Astrocyte of the hippocampus (primary cell): ENCODE results near the gene GALNT1.

ENCODE experiments used
- DNase-seq: peaks from one replicate; pipeline ENCODE4 v3.0.0; 2011; ENCODE audit warnings: low read depth, low spot score

Gene GALNT1

GRCh38 chr18:35672897-35673296, 91.4 kb downstream of the GALNT1 start:
- no peak for DNase-seq

- DNase-seq, result no peak
Observed at GRCh38 chr18:35673682-35674081, 92.1 kb downstream of the GALNT1 start.

- no peak for DNase-seq
Observed at GRCh38 chr18:35680139-35680551, 98.6 kb downstream of the GALNT1 start.

GRCh38 chr18:35682281-35682867, 100.8 kb downstream of the GALNT1 start:
- peak; percentile 20 for DNase-seq

- DNase-seq, result peak; percentile 62
Observed at GRCh38 chr18:35683021-35683420, 101.5 kb downstream of the GALNT1 start.

GRCh38 chr18:35688757-35689156, 107.2 kb downstream of the GALNT1 start:
- DNase-seq, result no peak

GRCh38 chr18:35689728-35690127, 108.2 kb downstream of the GALNT1 start:
- no peak for DNase-seq

GRCh38 chr18:35691625-35692024, 110.1 kb downstream of the GALNT1 start:
- DNase-seq, result no peak

GRCh38 chr18:35692866-35693265, 111.3 kb downstream of the GALNT1 start:
- no peak for DNase-seq

GRCh38 chr18:35693829-35694228, 112.3 kb downstream of the GALNT1 start:
- DNase-seq, result no peak

GRCh38 chr18:35694808-35695207, 113.3 kb downstream of the GALNT1 start:
- DNase-seq, result no peak

GRCh38 chr18:35695384-35695783, 113.8 kb downstream of the GALNT1 start:
- no peak for DNase-seq

- peak; percentile 41 for DNase-seq
Observed at GRCh38 chr18:35695803-35696202, 114.3 kb downstream of the GALNT1 start.

- DNase-seq, result no peak
Observed at GRCh38 chr18:35696307-35696706, 114.8 kb downstream of the GALNT1 start.

- peak; percentile 25 for DNase-seq
Observed at GRCh38 chr18:35697869-35698268, 116.3 kb downstream of the GALNT1 start.

GRCh38 chr18:35703043-35703688, 121.6 kb downstream of the GALNT1 start:
- DNase-seq, result peak; percentile 23

- DNase-seq, result no peak
Observed at GRCh38 chr18:35705988-35706387, 124.4 kb downstream of the GALNT1 start.

GRCh38 chr18:35707247-35707646, 125.7 kb downstream of the GALNT1 start:
- peak; percentile 40 for DNase-seq

GRCh38 chr18:35707674-35708073, 126.1 kb downstream of the GALNT1 start:
- peak; percentile 53 for DNase-seq

GRCh38 chr18:35710581-35710980, 129.0 kb downstream of the GALNT1 start:
- no peak for DNase-seq

- no peak for DNase-seq
Observed at GRCh38 chr18:35711227-35711626, 129.7 kb downstream of the GALNT1 start.

- DNase-seq, result peak; percentile 43
Observed at GRCh38 chr18:35713545-35713944, 132.0 kb downstream of the GALNT1 start.

GRCh38 chr18:35714539-35714938, 133.0 kb downstream of the GALNT1 start:
- DNase-seq, result no peak

GRCh38 chr18:35715139-35715538, 133.6 kb downstream of the GALNT1 start:
- no peak for DNase-seq
